Lung microvascular endothelial cell (primary cell): ENCODE results near the gene PCDHGA4. TPM values are rescaled to one million over a fixed set of nuclear protein-coding genes. Genes with fewer than 3 reads are reported as not detected.
A peak's percentile ranks its signal among the peaks of the same experiment; 100 is the strongest.
"Not testable (repeated sequence)": the region's sequence is repeated elsewhere in the genome, so short reads cannot be mapped to it uniquely, and the experiment has no call there.

Source experiments
- DNase-seq, 2 donors: peaks; one replicate each; pipeline versions ENCODE4 v3.0.0 to v3.0.0-alpha.2; 2010; ENCODE audit warnings: low read depth in 2 of 2
- total RNA-seq: library from RNA; depleted of rRNA; stranded (reverse); fragments of >200 nt; gene quantifications from 2 replicates; pipeline ENCODE4 v1.2.1, GENCODE V29; 2014

The PCDHGA4 gene
- total RNA-seq: 2.0 TPM in 2 replicates

- DNase-seq: peak; percentile 26 to 32
These were observed at the start of gene PCDHGA4 for GRCh38 chr5:141354900-141355469. Gene PCDHGA4 (plus strand): TSS chr5:141355021. CDS start chr5:141355108, 87 bp downstream.

GRCh38 chr5:141306630-141307029 is 48.2 kb upstream of the PCDHGA4 start:
- DNase-seq: no peak

GRCh38 chr5:141313711-141314110 is 41.1 kb upstream of the PCDHGA4 start:
- DNase-seq: no peak

GRCh38 chr5:141316963-141317362 is 37.9 kb upstream of the PCDHGA4 start:
- DNase-seq: not testable (repeated sequence)

GRCh38 chr5:141319202-141319601 is 35.6 kb upstream of the PCDHGA4 start:
- no peak for DNase-seq

- no peak for DNase-seq
These were observed 35.1 kb upstream of the PCDHGA4 start for GRCh38 chr5:141319699-141320098.

- DNase-seq: peak; percentile 95 to 97
These were observed 34.3 kb upstream of the PCDHGA4 start, which contains the start of gene TAF7 for GRCh38 chr5:141320225-141321169. Gene TAF7 (minus strand): TSS chr5:141320784. CDS start chr5:141320044, 740 bp downstream.

- DNase-seq: no peak
These were observed 32.6 kb upstream of the PCDHGA4 start for GRCh38 chr5:141322261-141322660.

GRCh38 chr5:141326088-141326854 is 28.6 kb upstream of the PCDHGA4 start:
- peak; percentile 80 to 82 for DNase-seq

GRCh38 chr5:141328231-141328630 is 26.6 kb upstream of the PCDHGA4 start:
- DNase-seq: no peak

- peak; percentile 41 to 67 for DNase-seq
These were observed 24.3 kb upstream of the PCDHGA4 start, which contains the start of gene PCDHGA1 for GRCh38 chr5:141330299-141331080. Gene PCDHGA1 (plus strand): TSS chr5:141330514.

- not testable (repeated sequence) for DNase-seq
These were observed 22.2 kb upstream of the PCDHGA4 start for GRCh38 chr5:141332571-141332970.

- DNase-seq: peak; percentile 42 to 56
These were observed 16.1 kb upstream of the PCDHGA4 start, which contains the start of gene PCDHGA2 for GRCh38 chr5:141338538-141339306. Gene PCDHGA2 (plus strand): TSS chr5:141338760.

- not testable (repeated sequence) for DNase-seq
These were observed 14.0 kb upstream of the PCDHGA4 start for GRCh38 chr5:141340781-141341354.

- no peak for DNase-seq
These were observed 12.0 kb upstream of the PCDHGA4 start for GRCh38 chr5:141342773-141343172.

- DNase-seq: peak; percentile 46 to 63
These were observed 11.4 kb upstream of the PCDHGA4 start, which contains the start of gene PCDHGA3 for GRCh38 chr5:141343242-141343952. Gene PCDHGA3 (plus strand): TSS chr5:141343829. CDS start chr5:141344034, 205 bp downstream.

- DNase-seq: no peak
These were observed 10.8 kb upstream of the PCDHGA4 start for GRCh38 chr5:141343953-141344463.

GRCh38 chr5:141345327-141345726 is 9.5 kb upstream of the PCDHGA4 start:
- no peak for DNase-seq

- not testable (repeated sequence) for DNase-seq
These were observed 8.8 kb upstream of the PCDHGA4 start for GRCh38 chr5:141346017-141346416.
